ENCODE data around the gene GATAD2B. TPM values are rescaled to one million over a fixed set of nuclear protein-coding genes. Genes with fewer than 3 reads are reported as not detected.

Gene GATAD2B
- total and polyA plus RNA-seq, 2 donors (not counting 3 experiments of a cell fraction or from before 2014, with no cell fraction given), result 8.5 to 46.3 TPM

- BruUV-seq (replicated peaks), result no TSS peak
- no peak for FAIRE-seq
- POLR2A ChIA-PET, result no interaction called here
These were observed 122.3 kb downstream of the GATAD2B start for GRCh38 chr1:153800516-153800915.

GRCh38 chr1:153799566-153800465, 123.0 kb downstream of the GATAD2B start:
- H3K4me1 ChIP-seq (ENCODE audit: control insufficient read depth, extremely low read depth, insufficient read depth, low read length), result no peaks in the 10 kb centered on the region
- H3K4me2 ChIP-seq (ENCODE audit: insufficient read depth, low read length), result no peak overlapping the region
- no peaks in the 10 kb centered on the region for H3K9me3 ChIP-seq (replicated peaks; ENCODE audit: control insufficient read depth, insufficient read depth, low read length)
- H3K9ac ChIP-seq (replicated peaks; ENCODE audit: extremely low read depth, insufficient read depth, low read length), result no peak overlapping the region
- no peak overlapping the region for H2AFZ ChIP-seq (ENCODE audit: low read depth, low read length)
- CTCF ChIA-PET, result interaction anchor here (0.5 to 4.1 kb wide), 5 partner anchors 9 to 186 kb away, joined by 3 to 65 read pairs (median 3); partner anchors contain the start of gene RAB13
- H4K20me1 ChIP-seq (replicated peaks; ENCODE audit: control insufficient read depth, extremely low read depth, insufficient read depth, low read length), result no peaks in the 10 kb centered on the region
- H3K9me1 ChIP-seq (replicated peaks; ENCODE audit: control insufficient read depth, extremely low read depth, insufficient read depth, low read length), result no peaks in the 10 kb centered on the region
- BruUV-seq (replicated peaks), result no TSS peak
- intact Hi-C loops (cut with micrococcal nuclease), result no loop called here
- POLR2A ChIA-PET, result no interaction called here
- H3K27me3 ChIP-seq (ENCODE audit: control insufficient read depth in 2 of 2, insufficient read depth in 2 of 2, low read length in 2 of 2), result no peaks in the 10 kb centered on the region
- no peak overlapping the region for H3K27ac ChIP-seq (ENCODE audit: insufficient read depth, low read depth, low read length)
- no peaks in the 10 kb centered on the region for H3K79me2 ChIP-seq (ENCODE audit: control insufficient read depth, insufficient read depth, low read length)
- TF ChIP-seq MYC (IDR thresholded peaks at IDR 0.05; ENCODE audit: low read depth, low read length) (no peak), FOS (IDR thresholded peaks at IDR 0.05; ENCODE audit: borderline replicate concordance, insufficient read depth, low read length) (no peak), CTCF (IDR thresholded peaks at IDR 0.05; ENCODE audit: extremely low read depth in 1 of 2, insufficient read depth in 1 of 2, low read depth in 1 of 2, low read length in 2 of 2) (no peak), EZH2 (IDR thresholded peaks at IDR 0.05; ENCODE audit: borderline replicate concordance, low read depth, low read length, severe bottlenecking) (no peak), GATA2 (IDR thresholded peaks at IDR 0.05; ENCODE audit: insufficient read depth, insufficient read length, low read depth, low read length) (no peak), MAX (IDR thresholded peaks at IDR 0.05; ENCODE audit: insufficient read depth, insufficient read length) (no peak), POLR2AphosphoS5 (IDR thresholded peaks at IDR 0.05; ENCODE audit: insufficient read depth, low read depth, low read length) (no peak), POLR2A (IDR thresholded peaks at IDR 0.05; ENCODE audit: low read depth, low read length) (no peak), JUN (IDR thresholded peaks at IDR 0.05; ENCODE audit: borderline replicate concordance, insufficient read depth, insufficient read length, low read depth) (no peak)
- H3K4me3 ChIP-seq (replicated peaks in 1 of 3; ENCODE audit: insufficient read depth in 1 of 3, low read depth in 1 of 3, low read length in 3 of 3), result no peak overlapping the region
- FAIRE-seq (no peak), DNase-seq (ENCODE audit: low read depth, low spot score) (no peak)
- peaks cover 0 to 3% of the 10 kb centered on the region in 2 experiments for H3K36me3 ChIP-seq (ENCODE audit: control insufficient read depth in 2 of 2, extremely low read depth in 1 of 2, insufficient read depth in 2 of 2, low read length in 2 of 2)
- dilution Hi-C loops (cut with MboI; ENCODE audit: extremely low pct_ligation_motif_present, low sequenced_read_pairs), result no loop called here

More at GRCh38 chr1:153800516-153800915, 122.3 kb downstream of the GATAD2B start:
- peaks cover 0 to 3% of the 10 kb centered on the region in 2 experiments for H3K36me3 ChIP-seq (ENCODE audit: control insufficient read depth in 2 of 2, extremely low read depth in 1 of 2, insufficient read depth in 2 of 2, low read length in 2 of 2)
- dilution Hi-C loops (cut with MboI; ENCODE audit: extremely low pct_ligation_motif_present, low sequenced_read_pairs) (no loop called here), intact Hi-C loops (cut with micrococcal nuclease) (no loop called here)
- no peaks in the 10 kb centered on the region for H3K9me3 ChIP-seq (replicated peaks; ENCODE audit: control insufficient read depth, insufficient read depth, low read length)
- H2AFZ ChIP-seq (ENCODE audit: low read depth, low read length), result no peak overlapping the region
- H3K4me3 ChIP-seq (replicated peaks in 1 of 3; ENCODE audit: insufficient read depth in 1 of 3, low read depth in 1 of 3, low read length in 3 of 3), result no peak overlapping the region
- peaks cover 4% of the 10 kb centered on the region for H3K4me1 ChIP-seq (ENCODE audit: control insufficient read depth, extremely low read depth, insufficient read depth, low read length)
- no peak overlapping the region for H3K4me2 ChIP-seq (ENCODE audit: insufficient read depth, low read length)
- no peak for TF ChIP-seq FOS (IDR thresholded peaks at IDR 0.05; ENCODE audit: borderline replicate concordance, insufficient read depth, low read length)
- no peak for TF ChIP-seq MAX (IDR thresholded peaks at IDR 0.05; ENCODE audit: insufficient read depth, insufficient read length)
- no peak for TF ChIP-seq POLR2AphosphoS5 (IDR thresholded peaks at IDR 0.05; ENCODE audit: insufficient read depth, low read depth, low read length)
- TF ChIP-seq MYC (IDR thresholded peaks at IDR 0.05; ENCODE audit: low read depth, low read length), result no peak
- no peaks in the 10 kb centered on the region for H3K27me3 ChIP-seq (ENCODE audit: control insufficient read depth in 2 of 2, insufficient read depth in 2 of 2, low read length in 2 of 2)
- CTCF ChIA-PET, result interaction anchor here (1.2 to 2.1 kb wide), 3 partner anchors 146 to 186 kb away, joined by 3 to 8 read pairs (median 4); partner anchors contain the start of genes DENND4B and RAB13
- H3K9me1 ChIP-seq (replicated peaks; ENCODE audit: control insufficient read depth, extremely low read depth, insufficient read depth, low read length), result no peaks in the 10 kb centered on the region
- no peak overlapping the region for H3K27ac ChIP-seq (ENCODE audit: insufficient read depth, low read depth, low read length)
- H3K79me2 ChIP-seq (ENCODE audit: control insufficient read depth, insufficient read depth, low read length), result no peaks in the 10 kb centered on the region
- no peak for DNase-seq (ENCODE audit: low read depth, low spot score)
- no peaks in the 10 kb centered on the region for H4K20me1 ChIP-seq (replicated peaks; ENCODE audit: control insufficient read depth, extremely low read depth, insufficient read depth, low read length)
- H3K9ac ChIP-seq (replicated peaks; ENCODE audit: extremely low read depth, insufficient read depth, low read length), result no peak overlapping the region

Data from endothelial cell of umbilical vein (primary cell).